Endothelial cell of umbilical vein (primary cell): ENCODE measurements around the gene RAMP2. TPM values are rescaled to one million over a fixed set of nuclear protein-coding genes. Genes with fewer than 3 reads are reported as not detected.

Experiments used
- BruUV-seq: library from RNA; stranded (reverse); fragments of 400-500 nt; replicated peaks from 2 replicates; lab custom pipeline; 2021; lab: Mats Ljungman, UMichigan
- CTCF ChIA-PET: fragments of 300-600, 350-600 bp; sonication (Branson Sonifier 250); formaldehyde crosslinking; loops from one replicate; lab custom pipeline; 2021; ENCODE audit warnings: antibody characterized with exemption, inconsistent platforms; lab: Charles Lee
- POLR2A ChIA-PET: fragments of 300-600, 350-600 bp; sonication (Branson Sonifier 250); formaldehyde crosslinking; loops from one replicate; lab custom pipeline; 2021; ENCODE audit warnings: antibody characterized with exemption, inconsistent platforms; lab: Charles Lee
- DNase-seq: peaks from one replicate; pipeline ENCODE4 v3.0.0-alpha.2; 2011; ENCODE audit warnings: low read depth, low spot score
- FAIRE-seq: peaks from 2 replicates; lab custom pipeline; 2011; peaks lifted over from hg19 to GRCh38; lab: Jason Lieb, UNC
- H2AFZ ChIP-seq: 2 replicates; pipeline ENCODE4 v1.6.0; 2012; ENCODE audit warnings: low read depth, low read length, control low read depth, inconsistent platforms
- H3K27ac ChIP-seq: 2 replicates; pipeline ENCODE4 v1.5.1; 2011; ENCODE audit warnings: low read depth, mild to moderate bottlenecking, control low read depth, low read length, moderate library complexity; ENCODE audit not compliant: insufficient read depth
- H3K27me3 ChIP-seq, 2 experiments: 2 replicates each; pipeline versions ENCODE4 v1.6.0 to v1.6.1; 2011; ENCODE audit warnings: low read length in 2 of 2, mixed read lengths in 1 of 2; ENCODE audit not compliant: control insufficient read depth in 2 of 2, insufficient read depth in 2 of 2
- H3K36me3 ChIP-seq, 2 experiments: 2 replicates in 1 of 2; 3 replicates in 1 of 2; pipeline ENCODE4 v1.5.1; 2011; ENCODE audit warnings: low read length in 2 of 2, mild to moderate bottlenecking in 1 of 2, moderate library complexity in 1 of 2; ENCODE audit not compliant: control insufficient read depth in 2 of 2, insufficient read depth in 2 of 2; ENCODE audit errors: extremely low read depth in 1 of 2
- H3K4me1 ChIP-seq: 3 replicates; pipeline ENCODE4 v1.5.1; 2011; ENCODE audit warnings: mild to moderate bottlenecking, low read length; ENCODE audit not compliant: control insufficient read depth, insufficient read depth; ENCODE audit errors: extremely low read depth
- H3K4me2 ChIP-seq: 2 replicates; pipeline ENCODE4 v1.6.1; 2011; ENCODE audit warnings: low read length, control low read depth, mixed read lengths; ENCODE audit not compliant: insufficient read depth
- H3K4me3 ChIP-seq, 3 experiments: fragments of 200-600 bp in 1 of 3; sonication (generic), shearing (Covaris generic) in 1 of 3; replicated peaks in 1 of 3; 2 replicates each; pipeline ENCODE4 v1.5.1; 2011 to 2016; ENCODE audit warnings: control low read depth in 3 of 3, low read length in 3 of 3, mild to moderate bottlenecking in 2 of 3, inconsistent platforms in 1 of 3, low read depth in 1 of 3, moderate library complexity in 1 of 3; ENCODE audit not compliant: insufficient read depth in 1 of 3
- H3K79me2 ChIP-seq: 2 replicates; pipeline ENCODE4 v1.6.0; 2012; ENCODE audit warnings: low read length, inconsistent platforms; ENCODE audit not compliant: control insufficient read depth, insufficient read depth
- H3K9ac ChIP-seq: replicated peaks from 2 replicates; pipeline ENCODE3; 2011; ENCODE audit warnings: low read length, control low read depth; ENCODE audit not compliant: insufficient read depth; ENCODE audit errors: extremely low read depth
- H3K9me1 ChIP-seq: replicated peaks from 3 replicates; pipeline ENCODE4 v1.6.0; 2011; ENCODE audit warnings: mild to moderate bottlenecking, low read length; ENCODE audit not compliant: control insufficient read depth, insufficient read depth; ENCODE audit errors: extremely low read depth
- H3K9me3 ChIP-seq: replicated peaks from 2 replicates; pipeline ENCODE4 v1.5.1; 2012; ENCODE audit warnings: low read length, inconsistent platforms; ENCODE audit not compliant: control insufficient read depth, insufficient read depth
- H4K20me1 ChIP-seq: replicated peaks from 2 replicates; pipeline ENCODE3; 2011; ENCODE audit warnings: mild to moderate bottlenecking, low read length; ENCODE audit not compliant: control insufficient read depth, insufficient read depth; ENCODE audit errors: extremely low read depth
- CTCF ChIP-seq, 2 donors: IDR thresholded peaks; 1 replicate in 1 of 2; 2 replicates in 1 of 2; pipeline ENCODE4 v1.5.1; 2011; ENCODE audit warnings: low read length in 2 of 2, mild to moderate bottlenecking in 2 of 2, moderate library complexity in 2 of 2, control low read depth in 1 of 2, inconsistent platforms in 1 of 2, low read depth in 1 of 2; ENCODE audit not compliant: insufficient read depth in 1 of 2; ENCODE audit errors: extremely low read depth in 1 of 2
- EZH2 ChIP-seq: IDR thresholded peaks from 2 replicates; pipeline ENCODE4 v1.6.1; 2012; ENCODE audit warnings: borderline replicate concordance, low read depth, mild to moderate bottlenecking, moderate library complexity, low read length, inconsistent platforms; ENCODE audit not compliant: severe bottlenecking
- MYC ChIP-seq: IDR thresholded peaks from one replicate; pipeline ENCODE4 v1.6.1; 2011; ENCODE audit warnings: mild to moderate bottlenecking, low read depth, low read length
- POLR2AphosphoS5 ChIP-seq: IDR thresholded peaks from 2 replicates; pipeline ENCODE4 v1.6.1; 2012; ENCODE audit warnings: low read depth, mild to moderate bottlenecking, control low read depth, low read length, moderate library complexity; ENCODE audit not compliant: insufficient read depth
- dilution Hi-C: fragments of 300-500 bp; cut with MboI; formaldehyde crosslinking; loops from one replicate; pipeline ENCODE4 v1.15.0; 2019; ENCODE audit warnings: low sequenced_read_pairs; ENCODE audit not compliant: extremely low pct_ligation_motif_present
- intact Hi-C: fragments of 100-400 bp; cut with micrococcal nuclease; formaldehyde crosslinking; loops from one replicate; pipeline ENCODE4 v1.10.0; 2022
- polyA plus RNA-seq, 4 experiments: library from polyadenylated mRNA; depleted of rRNA in 3 of 4; stranded (reverse) in 3 of 4; unstranded in 1 of 4; fragments of >200 nt; gene quantifications; 2 replicates each; pipeline versions ENCODE4 v1.2.1 to v1.2.3, GENCODE V29; 2011 to 2012; ENCODE audit warnings: missing spikeins in 1 of 4
- total RNA-seq: library from RNA; stranded (reverse); gene quantifications from 2 replicates; pipeline ENCODE4 v1.2.3, GENCODE V29; 2021

The RAMP2 gene
- total and polyA plus RNA-seq, 2 donors (not counting 3 experiments of a cell fraction or from before 2014, with no cell fraction given), result 106 to 192 TPM

DNA sequence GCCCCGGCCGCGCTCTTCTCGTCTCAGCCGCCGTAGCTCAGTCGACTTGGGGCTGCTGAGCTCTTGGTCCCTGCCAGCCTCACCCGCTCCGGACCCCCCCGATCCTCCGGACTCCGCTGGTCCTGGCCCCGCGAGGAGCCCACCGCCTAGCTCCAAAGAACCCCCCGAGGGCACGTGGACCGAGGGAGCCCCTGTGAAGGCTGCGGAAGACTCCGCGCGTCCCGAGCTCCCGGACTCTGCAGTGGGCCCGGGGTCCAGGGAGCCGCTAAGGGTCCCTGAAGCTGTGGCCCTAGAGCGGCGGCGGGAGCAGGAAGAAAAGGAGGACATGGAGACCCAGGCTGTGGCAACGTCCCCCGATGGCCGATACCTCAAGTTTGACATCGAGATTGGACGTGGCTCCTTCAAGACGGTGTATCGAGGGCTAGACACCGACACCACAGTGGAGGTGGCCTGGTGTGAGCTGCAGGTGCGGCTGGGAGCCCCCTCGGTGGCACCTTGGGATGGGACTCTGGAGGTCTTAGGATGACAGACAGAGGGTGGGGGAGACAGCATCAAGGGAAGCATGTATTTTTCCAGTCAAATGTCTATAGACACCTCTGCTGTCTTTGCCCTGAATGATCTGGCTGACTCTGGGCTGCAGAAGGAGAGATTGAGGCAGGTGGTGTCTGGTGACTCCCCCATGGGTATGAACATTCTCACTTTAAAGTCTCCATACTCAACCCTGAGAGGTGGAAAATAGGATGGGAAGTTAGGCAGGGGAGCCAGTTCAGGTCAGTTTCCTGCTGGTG is 20.0 kb downstream of the RAMP2 start:
- BruUV-seq, result no TSS peak
- Histone ChIP-seq H3K9me3 (no peaks in the 10 kb centered on the region), H3K4me2 (peak overlapping the region; percentile 54), H3K9me1 (no peaks in the 10 kb centered on the region), H2AFZ (peak overlapping the region; percentile 53), H3K4me3 (peak overlapping the region in 2 of 3 experiments; percentile 16 to 48), H3K27me3 (peaks cover 14 to 15% of the 10 kb centered on the region in 2 experiments), H3K36me3 (peaks cover 0 to 8% of the 10 kb centered on the region in 2 experiments), H3K9ac (no peak overlapping the region), H3K27ac (no peak overlapping the region), H3K79me2 (no peaks in the 10 kb centered on the region), H4K20me1 (no peaks in the 10 kb centered on the region), H3K4me1 (peaks cover 35% of the 10 kb centered on the region)
- TF ChIP-seq POLR2AphosphoS5 (no peak), MYC (no peak), EZH2 (peak; percentile 47), CTCF (IDR thresholded peaks at IDR 0.05; ENCODE audit: extremely low read depth in 1 of 2, insufficient read depth in 1 of 2, low read depth in 1 of 2, low read length in 2 of 2) (no peak)
- DNase-seq (no peak), FAIRE-seq (peak; percentile 12)
- dilution Hi-C loops (no loop called here), intact Hi-C loops (loop anchor here (5.0 kb wide), 1 partner anchor 104 kb away; the partner anchor contains the start of gene PLEKHH3)
- CTCF ChIA-PET, result interaction anchor here (0.7 to 4.7 kb wide), 7 partner anchors 8 to 59 kb away, joined by 3 to 44 read pairs (median 4); partner anchors contain the start of genes BECN1 and VPS25
- POLR2A ChIA-PET, result interaction anchor here (0.5 to 0.9 kb wide), 3 partner anchors 15 to 50 kb away, joined by 3 to 4 read pairs (median 3); partner anchors contain the start of gene RAMP2
